Gastrocnemius medialis (tissue), 4 donors: ENCODE results near the gene OBI1. TPM values are rescaled to one million over a fixed set of nuclear protein-coding genes. Genes with fewer than 3 reads are reported as not detected.

Source experiments
- ATAC-seq, 2 donors: fragments of 150-250 bp; one replicate each; pipeline ENCODE4 v1.9.1; 2016
- DNase-seq, 2 donors: peaks; one replicate each; pipeline ENCODE4 v3.0.0-alpha.2; 2019
- H3K27ac ChIP-seq, 4 donors: fragments of 200-600 bp; sonication (generic); 1 replicate in 1 of 4; 2 replicates in 3 of 4; pipeline ENCODE4 v1.5.1; 2016 to 2018; ENCODE audit warnings: mild to moderate bottlenecking in 2 of 4, moderate library complexity in 1 of 4
- H3K27me3 ChIP-seq, 3 donors: fragments of 200-600 bp; sonication (generic) in 2 of 3; 1 replicate in 1 of 3; 2 replicates in 2 of 3; pipeline versions ENCODE4 v1.5.1 to v1.6.0; 2016 to 2019; ENCODE audit warnings: mild to moderate bottlenecking in 1 of 3, moderate library complexity in 1 of 3
- H3K36me3 ChIP-seq, 2 donors: fragments of 200-600 bp; sonication (generic) in 1 of 2; one replicate each; pipeline ENCODE4 v1.5.1; 2017 to 2018
- H3K4me1 ChIP-seq, 2 donors: fragments of 200-600 bp; sonication (generic) in 1 of 2; one replicate each; pipeline ENCODE4 v1.5.1; 2016 to 2017; ENCODE audit warnings: mild to moderate bottlenecking in 2 of 2
- H3K4me3 ChIP-seq, 4 donors: fragments of 200-600 bp; sonication (generic) in 3 of 4; 1 replicate in 1 of 4; 2 replicates in 3 of 4; pipeline ENCODE4 v1.5.1; 2016 to 2019; ENCODE audit warnings: mild to moderate bottlenecking in 2 of 4
- H3K9me3 ChIP-seq, 3 donors: fragments of 200-600 bp; sonication (generic) in 2 of 3; 1 replicate in 1 of 3; 2 replicates in 2 of 3; pipeline ENCODE4 v1.5.1; 2016 to 2019
- CTCF ChIP-seq, 5 experiments: fragments of 450-650 bp in 3 of 5; fragments of 200-600 bp in 2 of 5; sonication (generic) in 2 of 5; IDR thresholded peaks in 4 of 5; conservative IDR thresholded peaks in 1 of 5; 1 replicate in 4 of 5; 2 replicates in 1 of 5; pipeline ENCODE4 v1.5.1; 2016 to 2019; ENCODE audit warnings: antibody characterized with exemption in 5 of 5, mild to moderate bottlenecking in 3 of 5, moderate library complexity in 3 of 5
- POLR2A ChIP-seq, 2 donors: fragments of 450-650 bp; IDR thresholded peaks; one replicate each; pipeline ENCODE4 v1.6.1; 2017; ENCODE audit warnings: antibody characterized with exemption in 2 of 2, mild to moderate bottlenecking in 2 of 2, moderate library complexity in 2 of 2
- in situ Hi-C, 4 donors: fragments of 200-750 bp; cut with MboI; loops; one replicate each; pipeline versions ENCODE4 v1.15.0 to v1.8.0; 2017; ENCODE audit warnings: low sequenced_read_pairs in 4 of 4
- intact Hi-C: fragments of 100-400 bp; cut with DNase I; formaldehyde crosslinking; loops from one replicate; pipeline ENCODE4 v1.15.1; 2023; ENCODE audit warnings: low total_unique reads
- total RNA-seq, 4 donors: library from RNA; depleted of rRNA; stranded (reverse); fragments of >200 nt; gene quantifications; one replicate each; pipeline versions ENCODE4 v1.1.0 to v1.2.3, GENCODE V29; 2016

Gene OBI1
- total RNA-seq, 4 donors from 2014 or later: 4.8 to 6.7 (median 5.8) TPM

DNA sequence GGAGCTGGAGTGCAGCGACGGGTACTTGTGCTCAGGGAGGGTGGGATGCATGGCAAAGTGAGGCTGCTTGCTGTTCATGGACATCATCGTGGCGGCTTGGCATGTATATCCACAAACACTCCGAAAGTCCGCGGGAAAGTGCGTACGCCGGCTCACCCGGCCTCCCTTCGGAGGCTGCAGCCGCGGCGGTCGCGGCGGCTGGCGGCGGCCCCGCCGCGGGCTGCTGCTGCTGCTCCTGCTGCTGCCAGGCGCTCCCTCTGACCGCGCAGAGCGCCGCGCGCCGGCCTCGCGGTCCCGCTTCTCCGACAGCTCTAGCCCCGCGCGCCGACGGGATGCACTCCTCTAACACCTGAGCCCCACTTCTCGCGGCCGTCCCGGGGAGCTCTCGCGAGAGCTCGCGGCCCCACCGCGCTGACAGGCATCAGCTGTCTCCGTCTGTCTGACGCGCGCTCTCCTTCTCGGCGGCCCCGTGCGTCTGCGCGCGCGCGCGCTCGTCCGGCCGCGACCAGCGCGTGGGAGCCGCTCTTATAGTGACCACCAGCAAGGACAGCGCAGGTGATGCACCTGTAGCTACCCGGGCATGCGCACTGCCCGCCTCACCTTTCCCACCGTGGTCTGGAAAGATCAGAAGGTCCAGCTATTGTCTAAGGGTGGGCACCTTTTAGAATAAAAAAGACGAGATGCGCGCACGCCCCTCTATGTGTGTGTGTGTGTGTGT, 55.6 kb downstream of the OBI1 start, which contains the start of gene POU4F1:
Gene POU4F1, minus strand, starts transcription at position 313 of the 718 bp plus-strand sequence. Its CDS starts 226 bp downstream, at position 87.
- intact Hi-C loops (no loop called here), in situ Hi-C loops (no loop called here)
- peaks cover 92 to 94% (median 92%) of the 10 kb centered on the region in 3 donors for H3K27me3 ChIP-seq
- no peaks in the 10 kb centered on the region for H3K9me3 ChIP-seq
- H3K27ac ChIP-seq: no peak within 1 kb of the TSS
- TF ChIP-seq POLR2A (IDR thresholded peaks at IDR 0.05) (no peak), CTCF (IDR thresholded peaks at IDR 0.05 in 4 of 5, conservative IDR thresholded peaks at IDR 0.05 in 1 of 5) (no peak)
- no peak for DNase-seq
- H3K4me3 ChIP-seq: peak within 1 kb of the TSS; percentile 41 to 63 (median 44)
- no peaks in the 10 kb centered on the region for H3K36me3 ChIP-seq
- peaks cover 4 to 11% of the 10 kb centered on the region in 2 donors for H3K4me1 ChIP-seq
- ATAC-seq: no peak

DNA sequence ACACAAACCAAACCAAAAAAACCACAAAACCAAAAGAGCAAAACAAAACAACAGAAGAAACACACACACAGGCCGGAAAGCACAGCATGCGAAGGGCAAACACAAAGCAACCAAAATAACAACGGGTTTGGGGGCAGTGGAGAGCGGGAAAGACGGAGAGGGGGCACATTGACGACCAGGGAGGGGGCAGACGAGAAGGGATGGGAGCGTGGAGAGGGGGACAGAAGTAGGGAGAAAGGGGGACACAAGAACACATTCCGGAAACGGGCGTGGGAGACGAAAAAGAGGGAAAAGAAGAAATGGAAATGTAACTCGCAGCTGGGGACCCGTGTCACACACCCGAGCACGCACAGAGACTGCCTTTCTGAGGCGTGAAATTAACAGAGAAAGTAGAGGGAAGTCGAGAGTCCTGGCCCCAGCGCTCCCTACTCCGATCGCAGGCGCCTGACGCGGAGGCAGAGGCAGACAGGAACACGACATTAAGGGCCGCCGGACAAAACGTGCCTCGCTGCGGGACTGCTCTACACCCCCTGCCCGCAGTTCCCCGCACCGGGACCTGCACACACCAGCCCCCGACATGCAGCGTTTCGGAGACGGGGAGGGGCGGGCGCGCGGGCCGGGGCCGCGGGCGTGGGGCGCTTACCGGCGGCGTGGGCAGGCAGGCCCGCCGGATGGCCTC, 56.3 kb downstream of the OBI1 start:
- ATAC-seq (no peak), DNase-seq (no peak)
- Histone ChIP-seq H3K4me1 (peaks cover 4 to 9% of the 10 kb centered on the region in 2 donors), H3K27ac (no peak overlapping the region), H3K27me3 (peaks cover 92 to 94% (median 92%) of the 10 kb centered on the region in 3 donors), H3K9me3 (no peaks in the 10 kb centered on the region), H3K36me3 (no peaks in the 10 kb centered on the region), H3K4me3 (peak overlapping the region; percentile 41 to 63 (median 44))
- in situ Hi-C loops (no loop called here), intact Hi-C loops (no loop called here)
- no peak for TF ChIP-seq POLR2A (IDR thresholded peaks at IDR 0.05)
- TF ChIP-seq CTCF (IDR thresholded peaks at IDR 0.05 in 4 of 5, conservative IDR thresholded peaks at IDR 0.05 in 1 of 5): no peak

DNA sequence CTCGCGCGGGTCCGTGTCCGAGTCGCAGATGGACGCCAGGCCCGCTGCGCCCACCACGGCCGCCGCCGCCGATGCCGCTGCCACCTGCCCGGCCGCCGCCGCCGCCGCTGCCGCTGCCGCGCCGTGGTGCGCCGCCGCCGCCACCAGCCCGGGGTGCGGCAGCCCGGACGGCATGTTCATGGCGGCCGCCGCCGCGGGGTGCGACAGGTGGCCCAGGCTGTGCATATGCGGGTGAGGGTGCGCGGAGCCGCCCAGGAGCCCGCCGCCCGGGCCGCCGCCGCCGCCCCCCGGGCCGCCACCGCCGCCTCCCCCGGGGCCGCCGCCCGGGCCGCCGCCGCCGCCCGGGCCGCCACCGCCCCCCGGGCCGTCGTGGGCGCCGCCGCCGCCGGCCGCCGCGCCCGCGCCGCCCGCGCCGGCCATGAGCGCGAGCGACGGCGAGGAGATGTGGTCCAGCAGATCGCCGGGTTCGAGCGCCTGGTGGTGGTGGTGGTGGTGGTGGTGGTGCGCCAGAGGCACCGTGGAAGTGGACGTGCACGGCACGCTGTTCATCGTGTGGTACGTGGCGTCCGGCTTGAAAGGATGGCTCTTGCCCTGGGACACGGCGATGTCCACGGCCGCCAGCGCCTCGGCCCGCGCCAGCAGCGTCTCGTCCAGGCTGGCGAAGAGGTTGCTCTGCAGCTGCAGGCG, 56.9 kb downstream of the OBI1 start:
- intact Hi-C loops: no loop called here

More for the DNA sequence above, 56.9 kb downstream of the OBI1 start:
- H3K36me3 ChIP-seq: no peaks in the 10 kb centered on the region
- H3K4me3 ChIP-seq: peak overlapping the region in 2 of 4 donors; percentile 17 to 63
- in situ Hi-C loops: no loop called here
- no peak for TF ChIP-seq POLR2A (IDR thresholded peaks at IDR 0.05)
- TF ChIP-seq CTCF (IDR thresholded peaks at IDR 0.05 in 4 of 5, conservative IDR thresholded peaks at IDR 0.05 in 1 of 5): no peak
- ATAC-seq (no peak), DNase-seq (no peak)
- peaks cover 4 to 10% of the 10 kb centered on the region in 2 donors for H3K4me1 ChIP-seq
- peaks cover 92 to 94% (median 92%) of the 10 kb centered on the region in 3 donors for H3K27me3 ChIP-seq
- no peak overlapping the region for H3K27ac ChIP-seq
- no peaks in the 10 kb centered on the region for H3K9me3 ChIP-seq
